Measurements from ENCODE around the gene TRAPPC3. TPM values are rescaled to one million over a fixed set of nuclear protein-coding genes. Genes with fewer than 3 reads are reported as not detected.
A peak's percentile ranks its signal among the peaks of the same experiment; 100 is the strongest.

Gene TRAPPC3
- total RNA-seq, 3 donors from 2014 or later (not counting 1 experiment from before 2014, with no cell fraction given) = 28.0 to 34.7 (median 34.3) TPM

GRCh38 chr1:36172017-36172747, 22.9 kb upstream of the TRAPPC3 start:
- H3K4me1 Mint-ChIP-seq = peaks cover 26 to 34% of the 10 kb centered on the region in 2 donors
- Histone ChIP-seq H3K4me3 (ENCODE audit: low read length) (no peak overlapping the region), H3K36me3 (ENCODE audit: control insufficient read depth, insufficient read depth, low read length) (peaks cover 77% of the 10 kb centered on the region), H3K4me1 (ENCODE audit: control insufficient read depth, insufficient read depth, low read length) (peaks cover 17% of the 10 kb centered on the region), H3K27ac (ENCODE audit: low read length) (no peak overlapping the region), H3K9me3 (ENCODE audit: control insufficient read depth, insufficient read depth, low read length) (no peaks in the 10 kb centered on the region), H3K27me3 (ENCODE audit: control insufficient read depth, insufficient read depth, low read length) (no peaks in the 10 kb centered on the region)
- intact Hi-C loops (cut with micrococcal nuclease) = no loop called here
- H3K27ac Mint-ChIP-seq = no peak overlapping the region
- TF ChIP-seq, protein P1, sequence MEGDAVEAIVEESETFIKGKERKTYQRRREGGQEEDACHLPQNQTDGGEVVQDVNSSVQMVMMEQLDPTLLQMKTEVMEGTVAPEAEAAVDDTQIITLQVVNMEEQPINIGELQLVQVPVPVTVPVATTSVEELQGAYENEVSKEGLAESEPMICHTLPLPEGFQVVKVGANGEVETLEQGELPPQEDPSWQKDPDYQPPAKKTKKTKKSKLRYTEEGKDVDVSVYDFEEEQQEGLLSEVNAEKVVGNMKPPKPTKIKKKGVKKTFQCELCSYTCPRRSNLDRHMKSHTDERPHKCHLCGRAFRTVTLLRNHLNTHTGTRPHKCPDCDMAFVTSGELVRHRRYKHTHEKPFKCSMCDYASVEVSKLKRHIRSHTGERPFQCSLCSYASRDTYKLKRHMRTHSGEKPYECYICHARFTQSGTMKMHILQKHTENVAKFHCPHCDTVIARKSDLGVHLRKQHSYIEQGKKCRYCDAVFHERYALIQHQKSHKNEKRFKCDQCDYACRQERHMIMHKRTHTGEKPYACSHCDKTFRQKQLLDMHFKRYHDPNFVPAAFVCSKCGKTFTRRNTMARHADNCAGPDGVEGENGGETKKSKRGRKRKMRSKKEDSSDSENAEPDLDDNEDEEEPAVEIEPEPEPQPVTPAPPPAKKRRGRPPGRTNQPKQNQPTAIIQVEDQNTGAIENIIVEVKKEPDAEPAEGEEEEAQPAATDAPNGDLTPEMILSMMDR (IDR thresholded peaks at IDR 0.05) = no peak
- no peaks in the 10 kb centered on the region for H3K27me3 Mint-ChIP-seq (ENCODE audit: low read depth in 2 of 2)
- DNase-seq = no peak
- H3K9me3 Mint-ChIP-seq = no peaks in the 10 kb centered on the region
- H3K36me3 Mint-ChIP-seq = peaks cover 9% of the 10 kb centered on the region
- WGBS (ENCODE audit: insufficient coverage) = 96% methylated on average over 21 of the region's 21 CpGs
- ATAC-seq = no peak
- no peak overlapping the region for H3K4me3 Mint-ChIP-seq

DNA sequence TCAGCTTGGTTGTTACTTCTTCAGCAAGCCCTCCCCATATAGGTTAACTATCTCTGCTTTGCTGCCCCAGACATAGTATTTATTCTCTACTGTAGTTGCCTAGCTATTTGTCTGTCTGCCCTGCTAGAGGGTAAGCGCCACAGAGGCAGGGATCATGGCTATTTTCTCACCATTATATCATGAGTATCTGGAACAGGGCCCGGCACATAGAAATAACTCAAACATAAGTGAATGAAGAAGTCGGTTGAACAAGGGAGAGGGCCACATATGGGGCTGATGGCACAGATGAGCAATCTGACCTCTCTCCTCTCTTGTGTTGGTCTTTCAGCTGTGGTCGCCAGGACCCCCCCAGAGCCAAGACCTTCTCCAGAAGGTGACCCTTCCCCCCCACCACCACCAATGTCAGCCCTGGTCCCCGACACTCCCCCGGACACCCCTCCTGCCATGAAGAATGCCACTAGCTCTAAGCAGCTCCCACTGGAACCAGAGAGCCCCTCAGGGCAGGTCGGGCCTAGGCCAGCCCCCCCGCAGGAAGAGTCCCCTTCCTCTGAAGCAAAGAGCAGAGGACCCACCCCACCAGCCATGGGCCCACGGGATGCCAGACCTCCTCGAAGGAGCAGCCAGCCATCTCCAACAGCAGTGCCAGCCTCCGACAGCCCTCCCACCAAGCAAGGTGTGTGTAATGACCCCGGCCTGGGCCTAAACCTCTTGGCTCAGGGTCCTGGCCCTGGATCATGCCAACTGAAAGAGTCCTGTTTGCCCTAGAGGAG, 21.5 kb upstream of the TRAPPC3 start:
- Mint-ChIP-seq H3K4me3 (no peak overlapping the region), H3K4me1 (peaks cover 35 to 47% of the 10 kb centered on the region in 2 donors), H3K27me3 (ENCODE audit: low read depth in 2 of 2) (no peaks in the 10 kb centered on the region), H3K27ac (peak overlapping the region; percentile 10 to 27), H3K36me3 (peaks cover 9% of the 10 kb centered on the region), H3K9me3 (no peaks in the 10 kb centered on the region)
- H3K4me1 ChIP-seq (ENCODE audit: control insufficient read depth, insufficient read depth, low read length) = peaks cover 22% of the 10 kb centered on the region
- no peaks in the 10 kb centered on the region for H3K27me3 ChIP-seq (ENCODE audit: control insufficient read depth, insufficient read depth, low read length)
- ATAC-seq (no peak), DNase-seq (no peak)
- TF ChIP-seq, protein P1 (IDR thresholded peaks at IDR 0.05) = no peak
- H3K36me3 ChIP-seq (ENCODE audit: control insufficient read depth, insufficient read depth, low read length) = peaks cover 69% of the 10 kb centered on the region
- no peak overlapping the region for H3K4me3 ChIP-seq (ENCODE audit: low read length)
- WGBS (ENCODE audit: insufficient coverage) = 94% methylated on average over 12 of the region's 12 CpGs
- H3K9me3 ChIP-seq (ENCODE audit: control insufficient read depth, insufficient read depth, low read length) = no peaks in the 10 kb centered on the region
- intact Hi-C loops (cut with micrococcal nuclease) = no loop called here
- H3K27ac ChIP-seq (ENCODE audit: low read length) = no peak overlapping the region

DNA sequence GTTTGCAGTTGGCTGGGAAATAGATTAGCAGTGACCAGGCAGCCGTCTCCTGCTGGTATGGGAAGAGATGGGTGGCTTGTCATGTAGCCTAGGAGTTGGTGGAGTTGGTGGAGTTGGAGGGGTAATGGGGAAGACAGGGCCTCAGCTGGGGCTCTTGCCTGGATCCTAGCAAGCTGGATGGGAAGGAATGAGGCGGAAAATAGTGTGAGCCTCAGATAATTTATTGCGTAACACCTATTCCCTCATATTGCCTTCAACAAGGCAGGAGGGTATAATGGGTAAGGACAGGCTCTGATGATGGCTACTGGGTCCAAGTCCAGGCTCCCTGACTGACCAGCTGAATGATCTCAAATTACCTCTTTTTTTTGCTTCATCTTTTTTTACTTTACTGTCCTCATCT, 19.2 kb upstream of the TRAPPC3 start:
- WGBS (ENCODE audit: insufficient coverage) = 88% methylated on average over 1 of the region's 3 CpGs
- H3K36me3 ChIP-seq (ENCODE audit: control insufficient read depth, insufficient read depth, low read length) = peaks cover 47% of the 10 kb centered on the region
- no peaks in the 10 kb centered on the region for H3K27me3 ChIP-seq (ENCODE audit: control insufficient read depth, insufficient read depth, low read length)
- Mint-ChIP-seq H3K27ac (peak overlapping the region; percentile 62 to 74), H3K4me1 (peaks cover 39 to 46% of the 10 kb centered on the region in 2 donors), H3K4me3 (no peak overlapping the region), H3K36me3 (peaks cover under 1% of the 10 kb centered on the region), H3K27me3 (ENCODE audit: low read depth in 2 of 2) (no peaks in the 10 kb centered on the region), H3K9me3 (no peaks in the 10 kb centered on the region)
- intact Hi-C loops (cut with micrococcal nuclease) = no loop called here
- no peaks in the 10 kb centered on the region for H3K9me3 ChIP-seq (ENCODE audit: control insufficient read depth, insufficient read depth, low read length)
- DNase-seq (no peak), ATAC-seq (no peak)
- no peak overlapping the region for H3K4me3 ChIP-seq (ENCODE audit: low read length)
- H3K4me1 ChIP-seq (ENCODE audit: control insufficient read depth, insufficient read depth, low read length) = peaks cover 17% of the 10 kb centered on the region
- H3K27ac ChIP-seq (ENCODE audit: low read length) = no peak overlapping the region
- TF ChIP-seq, protein P1 (IDR thresholded peaks at IDR 0.05) = no peak
